Natural killer cell treated with Interleukin-12 subunit alpha and Interleukin-12 subunit beta and Interleukin-15 and Interleukin-18, amount 100 ng/mL, for 72 hours (primary cell): Measurements from ENCODE around the gene SLC25A38. TPM values are rescaled to one million over a fixed set of nuclear protein-coding genes. Genes with fewer than 3 reads are reported as not detected.

Source experiments
- ATAC-seq, 2 donors: fragments of 150-1000 bp; cut with Tn5 transposase in 1 of 2; sonication (Bioruptor Pico), chemical (Tn5 transposase) in 1 of 2; 2 replicates each; pipeline ENCODE4 v1.10.0; 2021
- DNase-seq: peaks from one replicate; pipeline ENCODE4 v3.0.0; 2022; ENCODE audit warnings: low spot score
- H3K27ac Mint-ChIP-seq, 2 donors: 1 replicate in 1 of 2; 2 replicates in 1 of 2; pipeline ENCODE4 v1.8.0; 2022; ENCODE audit warnings: mixed read lengths in 2 of 2, mild to moderate bottlenecking in 1 of 2, moderate library complexity in 1 of 2
- H3K27me3 Mint-ChIP-seq, 2 donors: 1 replicate in 1 of 2; 2 replicates in 1 of 2; pipeline ENCODE4 v1.8.0; 2022; ENCODE audit warnings: mixed read lengths in 2 of 2
- H3K36me3 Mint-ChIP-seq: one replicate; pipeline ENCODE4 v1.8.0; 2022; ENCODE audit warnings: mixed read lengths
- H3K4me1 Mint-ChIP-seq, 2 donors: 1 replicate in 1 of 2; 2 replicates in 1 of 2; pipeline ENCODE4 v1.8.0; 2022; ENCODE audit warnings: low read depth in 2 of 2, mixed read lengths in 2 of 2, mild to moderate bottlenecking in 1 of 2
- H3K4me3 Mint-ChIP-seq: one replicate; pipeline ENCODE4 v1.8.0; 2022; ENCODE audit warnings: mixed read lengths
- H3K9me3 Mint-ChIP-seq: 2 replicates; pipeline ENCODE4 v1.8.0; 2022; ENCODE audit warnings: mixed read lengths
- total RNA-seq, 2 donors: library from RNA; stranded (reverse); gene quantifications; one replicate each; pipeline ENCODE4 v1.2.3, GENCODE V29; 2022

The SLC25A38 gene
- total RNA-seq, 2 donors from 2014 or later = 42.1 to 44.5 TPM

- no peak for ATAC-seq
- Mint-ChIP-seq H3K36me3 (no peaks in the 10 kb centered on the region), H3K27ac (no peak overlapping the region), H3K9me3 (no peaks in the 10 kb centered on the region), H3K27me3 (peaks cover 0 to 2% of the 10 kb centered on the region in 2 donors), H3K4me3 (no peak overlapping the region), H3K4me1 (peaks cover 0 to 4% of the 10 kb centered on the region in 2 donors)
- DNase-seq = no peak
Observed at GRCh38 chr3:39443530-39443929, 60.4 kb downstream of the SLC25A38 start.

- Mint-ChIP-seq H3K27ac (no peak overlapping the region), H3K4me3 (no peak overlapping the region), H3K9me3 (no peaks in the 10 kb centered on the region), H3K27me3 (peaks cover 3% of the 10 kb centered on the region in 2 donors), H3K36me3 (no peaks in the 10 kb centered on the region), H3K4me1 (peaks cover 0 to 4% of the 10 kb centered on the region in 2 donors)
- no peak for ATAC-seq
- no peak for DNase-seq
Observed at GRCh38 chr3:39445927-39446326, 62.8 kb downstream of the SLC25A38 start.

- Mint-ChIP-seq H3K9me3 (no peaks in the 10 kb centered on the region), H3K27me3 (peaks cover 5 to 7% of the 10 kb centered on the region in 2 donors), H3K36me3 (no peaks in the 10 kb centered on the region), H3K27ac (no peak overlapping the region), H3K4me1 (peaks cover 0 to 4% of the 10 kb centered on the region in 2 donors), H3K4me3 (no peak overlapping the region)
- ATAC-seq = no peak
- no peak for DNase-seq
Observed at GRCh38 chr3:39446444-39446843, 63.3 kb downstream of the SLC25A38 start.

Other genes with a start within 250 kb of the SLC25A38 start
- 10 to 100 TPM; 10.8 to 18.4 TPM for gene CSRNP1, start 229.8 kb upstream of the SLC25A38 start, total RNA-seq
- under 1 TPM; 0.22 to 0.43 TPM for gene XIRP1, start 190.8 kb upstream of the SLC25A38 start, total RNA-seq
- gene CX3CR1, start 103.3 kb upstream of the SLC25A38 start, total RNA-seq = 10 to 100 TPM in 1 of 2 donors, 1 to 10 TPM in 1; 5.8 to 18.4 TPM
- gene CCR8, start 53.7 kb upstream of the SLC25A38 start, total RNA-seq = under 1 TPM in 1 of 2 donors, not detected in 1; 0.45 TPM
- gene RPSA, start 23.4 kb downstream of the SLC25A38 start, total RNA-seq = 1,000 to 10,000 TPM; 1,441 to 1,468 TPM
- gene MOBP, start 84.3 kb downstream of the SLC25A38 start, total RNA-seq = not detected